Ishikawa (cell line): ENCODE data around the gene STRBP.

Experiments
- EGR1 ChIP-seq: IDR thresholded peaks from 2 replicates; pipeline ENCODE4 v1.6.1; 2012
- EP300 ChIP-seq: IDR thresholded peaks from 2 replicates; pipeline ENCODE4 v1.6.1; 2012; ENCODE audit warnings: borderline replicate concordance
- NFIC ChIP-seq: IDR thresholded peaks from 2 replicates; pipeline ENCODE4 v1.6.1; 2012
- RAD21 ChIP-seq: IDR thresholded peaks from 2 replicates; pipeline ENCODE4 v1.6.1; 2012; ENCODE audit warnings: low read depth
- TAF1 ChIP-seq: IDR thresholded peaks from 2 replicates; pipeline ENCODE4 v1.6.1; 2012; ENCODE audit warnings: low read depth, mild to moderate bottlenecking
- TEAD4 ChIP-seq: IDR thresholded peaks from 2 replicates; pipeline ENCODE4 v1.6.1; 2012
- YY1 ChIP-seq: IDR thresholded peaks from 2 replicates; pipeline ENCODE4 v1.6.1; 2012; ENCODE audit warnings: low read depth

DNA sequence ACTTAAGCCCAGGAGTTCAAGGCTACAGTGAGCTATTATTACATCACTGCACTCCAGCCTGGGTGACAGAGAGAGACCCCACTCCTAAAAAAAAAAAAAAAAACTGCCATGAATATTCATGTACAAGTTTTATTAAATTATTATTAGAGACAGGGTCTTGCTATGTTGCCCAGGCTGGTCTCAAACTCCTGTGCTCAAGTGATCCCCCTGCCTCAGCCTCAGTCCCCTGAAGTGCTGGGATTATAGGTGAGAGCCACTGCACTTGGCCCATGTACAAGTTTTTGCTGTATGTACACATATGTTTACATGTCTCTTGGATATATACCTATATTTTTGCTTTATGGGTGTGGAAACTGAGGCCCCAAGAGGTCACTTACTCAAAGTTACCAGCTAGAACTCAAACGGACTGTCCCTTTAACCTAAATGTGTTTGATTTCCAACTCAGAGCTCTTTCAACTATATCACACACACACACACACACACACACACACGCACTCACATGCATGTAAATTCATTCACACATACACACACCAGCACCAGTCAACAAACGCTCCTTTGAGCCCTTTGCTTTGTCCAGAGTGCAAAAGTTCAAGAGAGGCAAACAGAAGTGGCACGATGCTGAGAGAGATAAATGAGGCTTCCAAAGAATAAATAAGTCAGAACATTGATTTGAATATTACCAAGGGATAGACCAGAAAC, 42.3 kb upstream of the STRBP start:
- TF ChIP-seq TEAD4 (no peak), RAD21 (no peak), TAF1 (no peak), EP300 (no peak), YY1 (no peak), EGR1 (no peak), NFIC (no peak)
